ENCODE results near the gene CYTH1. TPM values are rescaled to one million over a fixed set of nuclear protein-coding genes. Genes with fewer than 3 reads are reported as not detected.

CYTH1 gene
- polyA plus RNA-seq, 2 donors = 36.0 to 52.8 TPM

DNA sequence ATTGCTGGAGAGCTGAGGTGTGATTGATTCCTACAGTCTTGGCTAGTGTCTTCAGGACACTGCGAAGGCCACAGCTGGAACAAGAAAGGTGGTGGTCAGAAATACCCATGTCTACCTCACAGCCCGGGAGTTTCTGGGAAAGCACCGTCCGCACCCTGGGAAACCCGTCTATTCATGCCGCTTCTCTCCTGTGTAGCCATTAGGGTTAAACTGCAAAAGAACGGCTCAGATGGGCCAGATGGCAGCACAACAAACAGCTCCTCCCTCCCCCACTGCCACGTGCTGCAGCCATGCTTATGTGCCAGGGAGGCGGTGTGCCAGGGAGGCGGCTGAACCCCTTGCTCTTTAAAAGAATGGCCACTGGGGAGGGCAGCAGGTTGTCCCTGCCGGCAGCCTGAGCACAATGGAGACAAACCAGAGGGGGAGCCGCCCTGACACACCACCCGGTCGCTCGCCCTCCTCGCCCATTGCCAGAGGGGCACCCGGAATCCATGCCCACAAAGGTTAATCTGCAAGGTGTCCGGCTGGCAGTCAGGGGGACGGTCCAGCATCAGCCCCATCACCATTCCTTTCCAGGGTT is 65.2 kb downstream of the CYTH1 start:
- H3K27ac ChIP-seq (ENCODE audit: low read depth in 2 of 2, low read length in 1 of 2) = peak overlapping the region; percentile 38 to 71

GRCh38 chr17:78716292-78716691 is 65.8 kb downstream of the CYTH1 start:
- Histone ChIP-seq H3K27ac (ENCODE audit: low read depth in 2 of 2, low read length in 1 of 2) (no peak overlapping the region), H3K4me3 (ENCODE audit: low read depth in 1 of 2, low read length in 2 of 2) (no peak overlapping the region), H3K36me3 (ENCODE audit: control insufficient read depth in 2 of 2, insufficient read depth in 2 of 2, low read length in 1 of 2) (no peaks in the 10 kb centered on the region), H3K4me1 (ENCODE audit: control insufficient read depth in 2 of 2, insufficient read depth in 2 of 2, low read length in 1 of 2) (peaks cover 6 to 26% of the 10 kb centered on the region in 2 donors), H3K9me3 (ENCODE audit: control insufficient read depth in 2 of 2, insufficient read depth in 1 of 2, low read depth in 1 of 2, low read length in 1 of 2) (no peaks in the 10 kb centered on the region), H3K27me3 (ENCODE audit: control insufficient read depth in 1 of 2, insufficient read depth in 2 of 2, low read length in 2 of 2) (no peaks in the 10 kb centered on the region)
- 38 to 51% methylated on average over 1 of the region's 1 CpG for WGBS, 2 donors

More for the DNA sequence above, 65.2 kb downstream of the CYTH1 start:
- Histone ChIP-seq H3K4me3 (ENCODE audit: low read depth in 1 of 2, low read length in 2 of 2) (peak overlapping the region; percentile 42 to 53), H3K9me3 (ENCODE audit: control insufficient read depth in 2 of 2, insufficient read depth in 1 of 2, low read depth in 1 of 2, low read length in 1 of 2) (no peaks in the 10 kb centered on the region), H3K36me3 (ENCODE audit: control insufficient read depth in 2 of 2, insufficient read depth in 2 of 2, low read length in 1 of 2) (no peaks in the 10 kb centered on the region), H3K27me3 (ENCODE audit: control insufficient read depth in 1 of 2, insufficient read depth in 2 of 2, low read length in 2 of 2) (no peaks in the 10 kb centered on the region), H3K4me1 (ENCODE audit: control insufficient read depth in 2 of 2, insufficient read depth in 2 of 2, low read length in 1 of 2) (peaks cover 6 to 29% of the 10 kb centered on the region in 2 donors)
- WGBS, 2 donors = 6 to 12% methylated on average over 19 of the region's 19 CpGs

- WGBS, 2 donors = 45 to 60% methylated on average over 1 of the region's 1 CpG
- no peaks in the 10 kb centered on the region for H3K27me3 ChIP-seq (ENCODE audit: control insufficient read depth in 1 of 2, insufficient read depth in 2 of 2, low read length in 2 of 2)
- H3K9me3 ChIP-seq (ENCODE audit: control insufficient read depth in 2 of 2, insufficient read depth in 1 of 2, low read depth in 1 of 2, low read length in 1 of 2) = no peaks in the 10 kb centered on the region
- peaks cover 6 to 26% of the 10 kb centered on the region in 2 donors for H3K4me1 ChIP-seq (ENCODE audit: control insufficient read depth in 2 of 2, insufficient read depth in 2 of 2, low read length in 1 of 2)
- H3K36me3 ChIP-seq (ENCODE audit: control insufficient read depth in 2 of 2, insufficient read depth in 2 of 2, low read length in 1 of 2) = no peaks in the 10 kb centered on the region
- peak overlapping the region in 1 of 2 donors; percentile 11 for H3K27ac ChIP-seq (ENCODE audit: low read depth in 2 of 2, low read length in 1 of 2)
- H3K4me3 ChIP-seq (ENCODE audit: low read depth in 1 of 2, low read length in 2 of 2) = no peak overlapping the region
These were observed 66.2 kb downstream of the CYTH1 start for GRCh38 chr17:78715876-78716275.

DNA sequence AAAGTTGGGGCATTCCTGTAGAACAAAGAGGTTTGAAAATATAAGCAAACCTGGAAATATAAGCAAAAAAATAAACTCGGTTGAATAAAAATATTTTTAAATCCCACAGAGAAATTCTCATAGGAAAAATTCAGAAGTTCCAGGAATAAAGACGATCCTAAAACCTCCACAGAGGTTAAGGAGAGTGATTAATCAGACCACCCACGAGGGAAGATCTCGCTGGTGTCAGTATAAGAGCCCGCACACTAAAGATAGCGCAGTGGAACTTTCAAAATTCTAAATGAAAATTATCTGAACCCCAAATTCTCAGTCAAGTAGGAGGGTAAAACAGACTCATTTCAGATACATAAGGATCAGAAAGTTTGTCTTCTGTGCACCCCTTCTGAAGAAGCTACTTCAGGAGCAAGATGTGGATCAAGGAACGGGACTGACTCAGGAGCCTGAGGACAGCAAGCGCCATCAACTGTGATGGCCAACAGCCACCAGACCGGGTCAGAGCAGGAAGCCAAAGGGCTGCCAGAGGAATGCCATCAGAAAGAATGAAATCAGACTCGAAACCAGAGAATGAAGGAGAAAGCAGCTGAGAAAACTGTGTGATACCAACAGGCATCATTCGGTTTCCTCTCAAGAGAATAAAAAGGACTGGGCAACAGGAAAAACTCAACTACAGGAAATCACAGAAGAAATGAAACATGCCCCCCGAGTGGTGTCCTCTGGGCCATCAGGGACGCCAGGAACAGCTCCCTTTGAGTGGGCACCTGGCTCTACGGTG is 66.9 kb downstream of the CYTH1 start:
- no peaks in the 10 kb centered on the region for H3K36me3 ChIP-seq (ENCODE audit: control insufficient read depth in 2 of 2, insufficient read depth in 2 of 2, low read length in 1 of 2)
- H3K9me3 ChIP-seq (ENCODE audit: control insufficient read depth in 2 of 2, insufficient read depth in 1 of 2, low read depth in 1 of 2, low read length in 1 of 2) = no peaks in the 10 kb centered on the region
- peaks cover 7 to 28% of the 10 kb centered on the region in 2 donors for H3K4me1 ChIP-seq (ENCODE audit: control insufficient read depth in 2 of 2, insufficient read depth in 2 of 2, low read length in 1 of 2)
- no peak overlapping the region for H3K4me3 ChIP-seq (ENCODE audit: low read depth in 1 of 2, low read length in 2 of 2)
- WGBS, 2 donors = 68 to 69% methylated on average over 14 of the region's 14 CpGs
- H3K27me3 ChIP-seq (ENCODE audit: control insufficient read depth in 1 of 2, insufficient read depth in 2 of 2, low read length in 2 of 2) = no peaks in the 10 kb centered on the region
- peak overlapping the region in 1 of 2 donors; percentile 11 for H3K27ac ChIP-seq (ENCODE audit: low read depth in 2 of 2, low read length in 1 of 2)

GRCh38 chr17:78714534-78714933 is 67.5 kb downstream of the CYTH1 start:
- Histone ChIP-seq H3K4me3 (ENCODE audit: low read depth in 1 of 2, low read length in 2 of 2) (no peak overlapping the region), H3K36me3 (ENCODE audit: control insufficient read depth in 2 of 2, insufficient read depth in 2 of 2, low read length in 1 of 2) (peaks cover 0 to under 1% of the 10 kb centered on the region in 2 donors), H3K27ac (ENCODE audit: low read depth in 2 of 2, low read length in 1 of 2) (no peak overlapping the region), H3K4me1 (ENCODE audit: control insufficient read depth in 2 of 2, insufficient read depth in 2 of 2, low read length in 1 of 2) (peaks cover 7 to 28% of the 10 kb centered on the region in 2 donors), H3K27me3 (ENCODE audit: control insufficient read depth in 1 of 2, insufficient read depth in 2 of 2, low read length in 2 of 2) (no peaks in the 10 kb centered on the region), H3K9me3 (ENCODE audit: control insufficient read depth in 2 of 2, insufficient read depth in 1 of 2, low read depth in 1 of 2, low read length in 1 of 2) (no peaks in the 10 kb centered on the region)
- 84 to 90% methylated on average over 4 of the region's 4 CpGs for WGBS, 2 donors

DNA sequence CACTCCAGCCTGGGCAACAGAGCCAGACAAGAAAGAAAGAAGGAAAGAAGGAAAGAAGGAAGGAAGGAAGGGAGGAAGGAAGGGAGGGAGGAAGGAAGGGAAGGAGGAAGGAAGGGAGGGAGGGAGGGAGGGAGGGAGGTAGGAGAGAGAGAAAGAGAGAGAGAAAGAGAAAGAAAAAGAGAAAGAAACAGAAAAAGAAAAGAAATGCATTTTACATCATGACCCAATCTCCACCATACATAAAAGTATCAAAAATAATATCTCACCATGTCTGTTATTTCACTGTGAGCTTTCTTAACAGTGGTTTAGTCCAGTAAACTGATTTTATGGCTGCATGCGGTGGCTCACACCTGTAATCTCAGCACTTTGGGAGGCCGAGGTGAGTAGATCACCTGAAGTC is 70.0 kb downstream of the CYTH1 start:
- peaks cover 5 to 17% of the 10 kb centered on the region in 2 donors for H3K4me1 ChIP-seq (ENCODE audit: control insufficient read depth in 2 of 2, insufficient read depth in 2 of 2, low read length in 1 of 2)
- 93 to 97% methylated on average over 2 of the region's 2 CpGs for WGBS, 2 donors
- H3K4me3 ChIP-seq (ENCODE audit: low read depth in 1 of 2, low read length in 2 of 2) = no peak overlapping the region
- H3K27me3 ChIP-seq (ENCODE audit: control insufficient read depth in 1 of 2, insufficient read depth in 2 of 2, low read length in 2 of 2) = no peaks in the 10 kb centered on the region
- H3K36me3 ChIP-seq (ENCODE audit: control insufficient read depth in 2 of 2, insufficient read depth in 2 of 2, low read length in 1 of 2) = peaks cover 0 to 6% of the 10 kb centered on the region in 2 donors
- no peaks in the 10 kb centered on the region for H3K9me3 ChIP-seq (ENCODE audit: control insufficient read depth in 2 of 2, insufficient read depth in 1 of 2, low read depth in 1 of 2, low read length in 1 of 2)
- H3K27ac ChIP-seq (ENCODE audit: low read depth in 2 of 2, low read length in 1 of 2) = no peak overlapping the region

- H3K36me3 ChIP-seq (ENCODE audit: control insufficient read depth in 2 of 2, insufficient read depth in 2 of 2, low read length in 1 of 2) = peaks cover 0 to 6% of the 10 kb centered on the region in 2 donors
- H3K4me1 ChIP-seq (ENCODE audit: control insufficient read depth in 2 of 2, insufficient read depth in 2 of 2, low read length in 1 of 2) = peaks cover 3 to 10% of the 10 kb centered on the region in 2 donors
- H3K4me3 ChIP-seq (ENCODE audit: low read depth in 1 of 2, low read length in 2 of 2) = no peak overlapping the region
- no peak overlapping the region for H3K27ac ChIP-seq (ENCODE audit: low read depth in 2 of 2, low read length in 1 of 2)
- 95 to 96% methylated on average over 4 of the region's 4 CpGs for WGBS, 2 donors
- H3K27me3 ChIP-seq (ENCODE audit: control insufficient read depth in 1 of 2, insufficient read depth in 2 of 2, low read length in 2 of 2) = no peaks in the 10 kb centered on the region
- H3K9me3 ChIP-seq (ENCODE audit: control insufficient read depth in 2 of 2, insufficient read depth in 1 of 2, low read depth in 1 of 2, low read length in 1 of 2) = no peaks in the 10 kb centered on the region
These were observed 71.5 kb downstream of the CYTH1 start for GRCh38 chr17:78710607-78711006.

- H3K4me3 ChIP-seq (ENCODE audit: low read depth in 1 of 2, low read length in 2 of 2) = no peak overlapping the region
- 65 to 67% methylated on average over 4 of the region's 4 CpGs for WGBS, 2 donors
- H3K9me3 ChIP-seq (ENCODE audit: control insufficient read depth in 2 of 2, insufficient read depth in 1 of 2, low read depth in 1 of 2, low read length in 1 of 2) = no peaks in the 10 kb centered on the region
- H3K27me3 ChIP-seq (ENCODE audit: control insufficient read depth in 1 of 2, insufficient read depth in 2 of 2, low read length in 2 of 2) = no peaks in the 10 kb centered on the region
- H3K4me1 ChIP-seq (ENCODE audit: control insufficient read depth in 2 of 2, insufficient read depth in 2 of 2, low read length in 1 of 2) = peaks cover 2 to 6% of the 10 kb centered on the region in 2 donors
- peaks cover 0 to 9% of the 10 kb centered on the region in 2 donors for H3K36me3 ChIP-seq (ENCODE audit: control insufficient read depth in 2 of 2, insufficient read depth in 2 of 2, low read length in 1 of 2)
- no peak overlapping the region for H3K27ac ChIP-seq (ENCODE audit: low read depth in 2 of 2, low read length in 1 of 2)
These were observed 72.3 kb downstream of the CYTH1 start for GRCh38 chr17:78709751-78710181.

GRCh38 chr17:78709119-78709681 is 72.9 kb downstream of the CYTH1 start:
- WGBS, 2 donors = 78 to 81% methylated on average over 10 of the region's 10 CpGs
- peaks cover 0 to 9% of the 10 kb centered on the region in 2 donors for H3K36me3 ChIP-seq (ENCODE audit: control insufficient read depth in 2 of 2, insufficient read depth in 2 of 2, low read length in 1 of 2)
- H3K27me3 ChIP-seq (ENCODE audit: control insufficient read depth in 1 of 2, insufficient read depth in 2 of 2, low read length in 2 of 2) = no peaks in the 10 kb centered on the region
- peaks cover 2 to 3% of the 10 kb centered on the region in 2 donors for H3K4me1 ChIP-seq (ENCODE audit: control insufficient read depth in 2 of 2, insufficient read depth in 2 of 2, low read length in 1 of 2)
- no peak overlapping the region for H3K27ac ChIP-seq (ENCODE audit: low read depth in 2 of 2, low read length in 1 of 2)
- H3K4me3 ChIP-seq (ENCODE audit: low read depth in 1 of 2, low read length in 2 of 2) = no peak overlapping the region
- no peaks in the 10 kb centered on the region for H3K9me3 ChIP-seq (ENCODE audit: control insufficient read depth in 2 of 2, insufficient read depth in 1 of 2, low read depth in 1 of 2, low read length in 1 of 2)
